Hepatocyte (in vitro differentiated cells): Measurements from ENCODE around the gene DLGAP5. TPM values are rescaled to one million over a fixed set of nuclear protein-coding genes. Genes with fewer than 3 reads are reported as not detected.

ENCODE experiments used
- DNase-seq: peaks from one replicate; pipeline ENCODE4 v3.0.0-alpha.2; 2016; ENCODE audit warnings: low spot score
- H2AFZ ChIP-seq: fragments of 200-600 bp; sonication (generic); 2 replicates; pipeline ENCODE4 v1.6.0; 2016; ENCODE audit warnings: antibody characterized with exemption, mild to moderate bottlenecking
- H3K27ac ChIP-seq: fragments of 200-600 bp; sonication (generic); 2 replicates; pipeline ENCODE4 v1.5.1; 2016; ENCODE audit warnings: mild to moderate bottlenecking
- H3K27me3 ChIP-seq: fragments of 200-600 bp; sonication (generic); 2 replicates; pipeline ENCODE4 v1.6.1; 2016
- H3K36me3 ChIP-seq: fragments of 200-600 bp; sonication (generic); replicated peaks from 2 replicates; pipeline ENCODE4 v1.5.1; 2016; ENCODE audit warnings: low read depth; ENCODE audit not compliant: insufficient read depth
- H3K4me1 ChIP-seq: fragments of 200-600 bp; sonication (generic); 2 replicates; pipeline ENCODE4 v1.5.1; 2016; ENCODE audit warnings: mild to moderate bottlenecking, moderate library complexity; ENCODE audit not compliant: insufficient read depth
- H3K4me2 ChIP-seq: fragments of 200-600 bp; sonication (generic); 2 replicates; pipeline ENCODE4 v1.6.0; 2016
- H3K4me3 ChIP-seq: fragments of 200-600 bp; sonication (generic); 2 replicates; pipeline ENCODE4 v1.5.1; 2016; ENCODE audit warnings: mild to moderate bottlenecking
- H3K79me2 ChIP-seq: fragments of 200-600 bp; sonication (generic); 2 replicates; pipeline ENCODE4 v1.6.0; 2017; ENCODE audit warnings: mild to moderate bottlenecking
- H3K9me2 ChIP-seq: fragments of 200-600 bp; sonication (generic); replicated peaks from 2 replicates; pipeline ENCODE4 v1.6.0; 2017; ENCODE audit warnings: mild to moderate bottlenecking; ENCODE audit not compliant: insufficient read depth
- H3K9me3 ChIP-seq: fragments of 200-600 bp; sonication (generic); 2 replicates; pipeline ENCODE4 v1.5.1; 2016; ENCODE audit warnings: low read depth, mild to moderate bottlenecking
- H4K20me1 ChIP-seq: fragments of 200-600 bp; sonication (generic); 2 replicates; pipeline ENCODE4 v1.6.0; 2016; ENCODE audit warnings: mild to moderate bottlenecking; ENCODE audit not compliant: insufficient read depth, poor library complexity, severe bottlenecking
- EZH2 ChIP-seq: fragments of 200-600 bp; sonication (generic); IDR thresholded peaks from 2 replicates; pipeline ENCODE4 v1.6.1; 2016; ENCODE audit warnings: antibody characterized with exemption, mild to moderate bottlenecking, borderline replicate concordance
- EZH2phosphoT487 ChIP-seq: fragments of 200-600 bp; sonication (generic); IDR thresholded peaks from one replicate; pipeline ENCODE4 v1.6.1; 2018; ENCODE audit warnings: antibody characterized with exemption, mild to moderate bottlenecking, low read depth, moderate library complexity; ENCODE audit not compliant: unreplicated experiment, severe bottlenecking
- WGBS: methylation state at CpG from one replicate; pipeline ENCODE4 v1.1.6; 2016; ENCODE audit warnings: low lambda C conversion rate; ENCODE audit errors: missing lambda C conversion rate; 5-methylcytosine and 5-hydroxymethylcytosine counted together
- polyA plus RNA-seq: library from polyadenylated mRNA; unstranded; fragments of >200 nt; fragmentation: Nextera tagmentation; extraction: Ambion mirVana; gene quantifications from 2 replicates; pipeline ENCODE4 v1.2.1, GENCODE V29; 2016
- total RNA-seq: library from RNA; depleted of rRNA; stranded (reverse); fragments of >200 nt; gene quantifications from 2 replicates; pipeline ENCODE4 v1.2.3, GENCODE V29; 2014
- TF ChIP-seq, protein P1 (sequence below): fragments of 200-600 bp; sonication (generic); IDR thresholded peaks from 2 replicates; pipeline ENCODE4 v1.5.1; 2016; ENCODE audit warnings: antibody characterized with exemption, mild to moderate bottlenecking; ENCODE audit not compliant: poor library complexity

Gene DLGAP5
- total and polyA plus RNA-seq, 2 experiments from 2014 or later: 7.7 to 10.8 TPM

DNA sequence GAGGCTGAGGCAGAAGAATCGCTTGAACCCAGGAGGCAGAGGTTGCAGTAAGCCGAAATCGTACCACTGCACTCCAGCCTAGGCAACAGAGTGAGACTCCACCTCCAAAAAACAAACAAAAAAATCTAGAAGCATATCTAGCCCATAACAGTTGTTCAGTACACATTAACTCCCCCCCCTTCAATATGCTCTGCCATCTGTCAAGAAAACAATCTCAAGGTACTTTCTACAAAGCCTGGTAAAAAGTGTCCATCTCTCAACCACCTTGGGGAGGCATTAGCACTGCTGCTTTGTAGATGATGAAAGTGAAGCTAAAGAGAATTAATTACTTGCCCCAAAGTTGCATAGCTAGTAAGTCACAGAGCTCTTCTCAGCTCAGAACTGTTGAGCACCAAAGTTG lies 37.4 kb downstream of the DLGAP5 start:
- no peaks in the 10 kb centered on the region for H3K79me2 ChIP-seq
- no peak overlapping the region for H3K4me2 ChIP-seq
- no peak overlapping the region for H2AFZ ChIP-seq
- H3K4me1 ChIP-seq: no peaks in the 10 kb centered on the region
- H3K27me3 ChIP-seq: no peaks in the 10 kb centered on the region
- no peaks in the 10 kb centered on the region for H3K9me3 ChIP-seq
- H4K20me1 ChIP-seq: no peaks in the 10 kb centered on the region
- H3K4me3 ChIP-seq: no peak overlapping the region
- no peaks in the 10 kb centered on the region for H3K36me3 ChIP-seq
- no peak overlapping the region for H3K27ac ChIP-seq
- 95% methylated on average over 3 of the region's 3 CpGs for WGBS
- TF ChIP-seq EZH2: no peak
- TF ChIP-seq, protein P1, sequence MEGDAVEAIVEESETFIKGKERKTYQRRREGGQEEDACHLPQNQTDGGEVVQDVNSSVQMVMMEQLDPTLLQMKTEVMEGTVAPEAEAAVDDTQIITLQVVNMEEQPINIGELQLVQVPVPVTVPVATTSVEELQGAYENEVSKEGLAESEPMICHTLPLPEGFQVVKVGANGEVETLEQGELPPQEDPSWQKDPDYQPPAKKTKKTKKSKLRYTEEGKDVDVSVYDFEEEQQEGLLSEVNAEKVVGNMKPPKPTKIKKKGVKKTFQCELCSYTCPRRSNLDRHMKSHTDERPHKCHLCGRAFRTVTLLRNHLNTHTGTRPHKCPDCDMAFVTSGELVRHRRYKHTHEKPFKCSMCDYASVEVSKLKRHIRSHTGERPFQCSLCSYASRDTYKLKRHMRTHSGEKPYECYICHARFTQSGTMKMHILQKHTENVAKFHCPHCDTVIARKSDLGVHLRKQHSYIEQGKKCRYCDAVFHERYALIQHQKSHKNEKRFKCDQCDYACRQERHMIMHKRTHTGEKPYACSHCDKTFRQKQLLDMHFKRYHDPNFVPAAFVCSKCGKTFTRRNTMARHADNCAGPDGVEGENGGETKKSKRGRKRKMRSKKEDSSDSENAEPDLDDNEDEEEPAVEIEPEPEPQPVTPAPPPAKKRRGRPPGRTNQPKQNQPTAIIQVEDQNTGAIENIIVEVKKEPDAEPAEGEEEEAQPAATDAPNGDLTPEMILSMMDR: no peak
- no peak for TF ChIP-seq EZH2phosphoT487
- H3K9me2 ChIP-seq: no peaks in the 10 kb centered on the region
- DNase-seq: no peak

DNA sequence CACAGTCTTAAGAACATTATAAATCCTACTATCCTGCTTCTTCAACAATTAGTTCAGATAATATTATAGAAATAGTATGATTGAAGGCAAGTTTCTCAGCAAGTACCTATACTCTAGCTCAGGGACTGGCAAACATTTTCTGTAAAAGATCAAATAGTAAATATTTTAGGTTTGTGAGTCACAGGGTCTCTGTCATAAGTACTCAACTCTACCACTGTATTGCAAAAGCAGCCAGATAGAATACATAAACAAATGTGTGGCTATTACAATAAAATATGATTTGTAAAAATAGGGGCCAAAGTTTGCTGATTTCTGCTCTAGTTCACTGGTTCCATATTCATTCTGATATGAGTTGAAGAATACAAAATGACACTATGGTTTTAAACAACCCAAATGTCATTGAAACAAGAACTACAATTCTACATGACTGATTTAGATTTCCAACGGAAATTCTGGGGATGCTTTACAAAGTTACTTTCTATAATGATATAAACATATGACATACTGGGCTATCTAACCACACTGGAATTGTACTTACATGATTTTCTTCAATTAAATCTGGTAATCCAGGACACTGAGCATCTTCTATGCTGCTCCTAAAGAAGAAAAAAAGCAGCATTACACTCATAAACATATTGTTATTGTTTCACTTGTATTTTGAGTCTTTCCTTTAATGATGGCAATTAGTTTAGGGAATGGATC lies 39.2 kb downstream of the DLGAP5 start:
- 91% methylated on average over 1 of the region's 1 CpG for WGBS
- DNase-seq: no peak
- no peak overlapping the region for H3K4me2 ChIP-seq
- H3K4me3 ChIP-seq: no peak overlapping the region
- no peak overlapping the region for H3K27ac ChIP-seq
- H3K36me3 ChIP-seq: no peaks in the 10 kb centered on the region
- no peaks in the 10 kb centered on the region for H3K4me1 ChIP-seq
- no peak overlapping the region for H2AFZ ChIP-seq
- H3K9me2 ChIP-seq: no peaks in the 10 kb centered on the region
- no peaks in the 10 kb centered on the region for H3K27me3 ChIP-seq
- no peaks in the 10 kb centered on the region for H3K9me3 ChIP-seq
- no peaks in the 10 kb centered on the region for H4K20me1 ChIP-seq
- no peaks in the 10 kb centered on the region for H3K79me2 ChIP-seq
- TF ChIP-seq EZH2 (no peak), EZH2phosphoT487 (no peak)
- TF ChIP-seq, protein P1: no peak

DNA sequence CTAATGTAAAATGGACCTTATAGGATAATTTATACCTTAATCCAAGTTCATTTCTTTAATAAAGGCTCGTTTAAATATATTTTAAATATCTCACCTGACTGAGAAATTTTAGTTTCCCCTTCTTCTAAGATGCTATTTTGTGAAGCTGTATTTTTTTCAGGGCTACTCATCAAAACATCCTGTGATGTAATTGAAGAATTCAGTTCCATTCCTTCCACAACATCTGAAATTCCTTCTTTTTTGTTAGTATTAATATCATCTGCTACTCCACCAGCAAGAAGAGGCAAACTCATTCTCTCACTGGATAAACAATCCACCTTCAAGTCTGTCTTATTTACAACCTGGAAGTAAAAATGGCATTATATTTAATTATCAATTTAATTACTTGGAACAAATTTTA lies 39.8 kb downstream of the DLGAP5 start:
- no peaks in the 10 kb centered on the region for H3K9me2 ChIP-seq
- no peak overlapping the region for H3K27ac ChIP-seq
- H3K9me3 ChIP-seq: no peaks in the 10 kb centered on the region
- no peak overlapping the region for H3K4me2 ChIP-seq
- H4K20me1 ChIP-seq: no peaks in the 10 kb centered on the region
- no peaks in the 10 kb centered on the region for H3K27me3 ChIP-seq
- H3K4me3 ChIP-seq: no peak overlapping the region
- H3K79me2 ChIP-seq: no peaks in the 10 kb centered on the region
- no peaks in the 10 kb centered on the region for H3K4me1 ChIP-seq
- TF ChIP-seq EZH2phosphoT487 (no peak), EZH2 (no peak)
- TF ChIP-seq, protein P1: no peak
- no peak for DNase-seq
- 83% methylated on average over 1 of the region's 1 CpG for WGBS
- no peaks in the 10 kb centered on the region for H3K36me3 ChIP-seq
- H2AFZ ChIP-seq: no peak overlapping the region
